ENCODE measurements around the gene UBB. TPM values are rescaled to one million over a fixed set of nuclear protein-coding genes. Genes with fewer than 3 reads are reported as not detected.
A peak's percentile ranks its signal among the peaks of the same experiment; 100 is the strongest.

UBB gene
- total RNA-seq, 1 experiment from 2014 or later: 1,609 TPM

GRCh38 chr17:16422416-16422815, 41.5 kb downstream of the UBB start:
- Mint-ChIP-seq H3K4me1 (peaks cover 11 to 13% of the 10 kb centered on the region in 2 experiments), H3K9me3 (no peaks in the 10 kb centered on the region; a peak in 1 of 5 replicates), H3K36me3 (ENCODE audit: insufficient read depth in 1 of 3, low read depth in 3 of 3) (no peaks in the 10 kb centered on the region), H3K4me3 (no peak overlapping the region), H3K27ac (peak overlapping the region in 1 of 3 experiments; percentile 40; a peak in 2 of 7 replicates), H3K27me3 (ENCODE audit: low read depth) (peaks cover 3% of the 10 kb centered on the region)
- Histone ChIP-seq H2BK20ac (ENCODE audit: low read depth, low read length, poor library complexity, severe bottlenecking) (no peak overlapping the region), H2AFZ (ENCODE audit: low read length) (no peak overlapping the region), H2BK15ac (ENCODE audit: low read depth, low read length) (no peak overlapping the region), H2BK12ac (ENCODE audit: insufficient read length, low read depth, low read length) (no peak overlapping the region), H3T11ph (ENCODE audit: low read length) (no peak overlapping the region), H4K8ac (replicated peaks; ENCODE audit: insufficient read length, low read depth, low read length) (no peak overlapping the region), H4K20me1 (ENCODE audit: control insufficient read depth, insufficient read depth, insufficient read length) (no peaks in the 10 kb centered on the region), H2BK5ac (ENCODE audit: insufficient read length, low read length) (no peak overlapping the region), H4K91ac (ENCODE audit: insufficient read length, low read depth, low read length) (no peak overlapping the region), H3K23me2 (ENCODE audit: insufficient read length, low read depth, low read length, poor library complexity, severe bottlenecking) (no peaks in the 10 kb centered on the region), H3K4me2 (ENCODE audit: insufficient read depth, insufficient read length, low read length) (no peak overlapping the region), H3K4me1 (ENCODE audit: insufficient read depth, low read length) (no peaks in the 10 kb centered on the region; the same call in 1 of the 2 replicates), H3K27ac (ENCODE audit: insufficient read length, low read depth, low read length) (no peak overlapping the region), H4K5ac (ENCODE audit: insufficient read length, low read depth, low read length) (no peak overlapping the region), H3K18ac (ENCODE audit: insufficient read length, low read depth, low read length) (no peak overlapping the region), H3K27me3 (ENCODE audit: insufficient read depth, low read length) (no peaks in the 10 kb centered on the region), H3K9me3 (ENCODE audit: control insufficient read depth, low read depth, low read length) (no peaks in the 10 kb centered on the region), H3K79me1 (ENCODE audit: insufficient read depth, low read depth, low read length, poor library complexity, severe bottlenecking) (no peaks in the 10 kb centered on the region), H2AK5ac (ENCODE audit: insufficient read length, low read length) (no peak overlapping the region), H3K23ac (ENCODE audit: insufficient read length, low read depth, low read length) (no peak overlapping the region), H3K14ac (ENCODE audit: insufficient read depth, low read length) (no peak overlapping the region; the same call in 1 of the 2 replicates), H3K56ac (ENCODE audit: insufficient read length, low read depth, low read length) (no peak overlapping the region), H3K9ac (ENCODE audit: extremely low read depth, insufficient read length, low read length) (no peak overlapping the region), H2BK120ac (ENCODE audit: low read depth, low read length, poor library complexity, severe bottlenecking) (no peak overlapping the region), H3K79me2 (ENCODE audit: insufficient read depth, low read length) (no peaks in the 10 kb centered on the region), H3K4ac (ENCODE audit: low read depth, low read length) (no peak overlapping the region)
- WGBS (ENCODE audit: extremely low coverage, insufficient read length, low lambda C conversion rate): no CpG with 5 or more reads among the region's 7 CpGs
- no peak for TF ChIP-seq CTCF (conservative IDR thresholded peaks at IDR 0.05)
- no peak for DNase-seq
